ENCODE measurements around the gene SNX24. TPM values are rescaled to one million over a fixed set of nuclear protein-coding genes. Genes with fewer than 3 reads are reported as not detected.

SNX24 gene
- total and polyA plus RNA-seq, 9 of the 15 experiments (the other 6 are each of a cell fraction or from before 2014, with no cell fraction given), result 5.3 to 10.1 (median 7.9) TPM

GRCh38 chr5:122936088-122936487, 90.7 kb downstream of the SNX24 start:
- in situ Hi-C loops (cut with MboI), result no loop called here
- 56% methylated on average over 1 of the region's 1 CpG for WGBS (ENCODE audit: insufficient coverage, low coverage, missing lambda C conversion rate)
- CTCF ChIA-PET (ENCODE audit: low intra/inter-chr PET ratio), result no interaction called here
- H3K9me3 ChIP-seq (replicated peaks; ENCODE audit: control insufficient read depth, insufficient read depth, low read depth, low read length), result no peaks in the 10 kb centered on the region
- TF ChIP-seq SMARCA5 (IDR thresholded peaks at IDR 0.05) (no peak), NEUROD1 (IDR thresholded peaks at IDR 0.05; ENCODE audit: borderline replicate concordance, low read depth, low read length, partially characterized antibody) (no peak)
- TF ChIP-seq, protein P1, sequence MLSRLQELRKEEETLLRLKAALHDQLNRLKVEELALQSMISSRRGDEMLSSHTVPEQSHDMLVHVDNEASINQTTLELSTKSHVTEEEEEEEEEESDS (CRISPR knock-in tag; IDR thresholded peaks at IDR 0.05), result no peak
- no peak overlapping the region for H3K27ac ChIP-seq (ENCODE audit: extremely low read depth, low read depth, low read length)
- no peak for FAIRE-seq
- POLR2A ChIA-PET, result no interaction called here
- no peaks in the 10 kb centered on the region for H4K20me1 ChIP-seq (replicated peaks; ENCODE audit: control insufficient read depth, insufficient read depth, low read length)
- intact Hi-C loops (cut with micrococcal nuclease), result no loop called here
- DNase-seq (ENCODE audit: extremely low read depth in 1 of 4, low spot score in 3 of 4), result no peak
- no TSS peak for BruUV-seq (replicated peaks)
- no peaks in the 10 kb centered on the region for H3K79me2 ChIP-seq (ENCODE audit: control insufficient read depth, insufficient read depth, low read length)
- no peaks in the 10 kb centered on the region for H3K36me3 ChIP-seq (ENCODE audit: control insufficient read depth, insufficient read depth, low read length)
- H3K9ac ChIP-seq (ENCODE audit: insufficient read depth in 1 of 2, low read depth in 2 of 2, low read length in 2 of 2), result no peak overlapping the region
- no peak overlapping the region for H3K4me3 ChIP-seq
- ATAC-seq, result no peak
- H3K9me1 ChIP-seq (ENCODE audit: control insufficient read depth, insufficient read depth, low read length), result no peaks in the 10 kb centered on the region
- no peak overlapping the region for H2AFZ ChIP-seq (ENCODE audit: low read depth, low read length)
- no peak overlapping the region for H3K4me2 ChIP-seq (ENCODE audit: insufficient read depth, low read length)
- peaks cover 0 to 3% of the 10 kb centered on the region in 2 experiments; a peak in 1 of 5 replicates for H3K4me1 ChIP-seq (replicated peaks in 1 of 2; ENCODE audit: control insufficient read depth in 2 of 2, insufficient read depth in 2 of 2, low read length in 2 of 2)
- H3K27me3 ChIP-seq (ENCODE audit: control insufficient read depth in 2 of 2, insufficient read depth in 2 of 2, low read length in 2 of 2), result no peaks in the 10 kb centered on the region

DNA sequence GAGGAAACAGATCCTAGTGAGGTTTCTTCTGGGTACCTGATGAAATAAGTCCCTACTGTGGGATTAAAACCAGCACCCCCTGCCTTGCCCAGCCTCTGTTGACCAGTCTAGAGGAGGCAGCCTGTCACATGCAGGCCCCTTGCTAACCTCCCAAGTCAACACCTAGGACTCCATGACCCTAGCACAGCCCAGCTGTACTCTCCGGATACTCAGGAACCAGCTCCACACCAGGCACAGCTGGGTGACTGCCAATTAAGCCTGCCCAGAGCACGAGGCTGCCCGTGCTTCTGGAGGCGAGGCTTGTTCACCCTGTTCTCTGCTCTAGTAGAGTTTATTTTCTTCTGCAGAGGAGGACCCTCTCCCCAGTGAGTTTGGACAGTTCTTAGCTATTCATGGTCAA, 92.5 kb downstream of the SNX24 start:
- ChIA-PET CTCF (ENCODE audit: low intra/inter-chr PET ratio) (no interaction called here), POLR2A (no interaction called here)
- 52% methylated on average over 4 of the region's 4 CpGs for WGBS (ENCODE audit: insufficient coverage, low coverage, missing lambda C conversion rate)
- TF ChIP-seq EHMT2 (IDR thresholded peaks at IDR 0.05) (no peak), ZNF140 (CRISPR knock-in tag; IDR thresholded peaks at IDR 0.05) (no peak), ZFP30 (CRISPR knock-in tag; IDR thresholded peaks at IDR 0.05; ENCODE audit: borderline replicate concordance) (no peak), PCBP2 (IDR thresholded peaks at IDR 0.05; ENCODE audit: low read depth, low read length, poor library complexity, severe bottlenecking) (no peak), ZNF253 (CRISPR knock-in tag; conservative IDR thresholded peaks at IDR 0.05) (no peak), MAFG (tag; conservative IDR thresholded peaks at IDR 0.05) (no peak), CHCHD3 (CRISPR knock-in tag; IDR thresholded peaks at IDR 0.05) (no peak), PHF21A (IDR thresholded peaks at IDR 0.05; ENCODE audit: borderline replicate concordance, low read depth) (no peak), ZNF146 (CRISPR knock-in tag; IDR thresholded peaks at IDR 0.05; ENCODE audit: unreplicated experiment) (no peak)
- TF ChIP-seq, protein P2, sequence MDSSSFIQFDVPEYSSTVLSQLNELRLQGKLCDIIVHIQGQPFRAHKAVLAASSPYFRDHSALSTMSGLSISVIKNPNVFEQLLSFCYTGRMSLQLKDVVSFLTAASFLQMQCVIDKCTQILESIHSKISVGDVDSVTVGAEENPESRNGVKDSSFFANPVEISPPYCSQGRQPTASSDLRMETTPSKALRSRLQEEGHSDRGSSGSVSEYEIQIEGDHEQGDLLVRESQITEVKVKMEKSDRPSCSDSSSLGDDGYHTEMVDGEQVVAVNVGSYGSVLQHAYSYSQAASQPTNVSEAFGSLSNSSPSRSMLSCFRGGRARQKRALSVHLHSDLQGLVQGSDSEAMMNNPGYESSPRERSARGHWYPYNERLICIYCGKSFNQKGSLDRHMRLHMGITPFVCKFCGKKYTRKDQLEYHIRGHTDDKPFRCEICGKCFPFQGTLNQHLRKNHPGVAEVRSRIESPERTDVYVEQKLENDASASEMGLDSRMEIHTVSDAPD (CRISPR knock-in tag; IDR thresholded peaks at IDR 0.05), result no peak
- Histone ChIP-seq H3K79me2 (ENCODE audit: control insufficient read depth, insufficient read depth, low read length) (no peaks in the 10 kb centered on the region), H2AFZ (ENCODE audit: low read depth, low read length) (no peak overlapping the region), H3K27me3 (ENCODE audit: control insufficient read depth in 2 of 2, insufficient read depth in 2 of 2, low read length in 2 of 2) (no peaks in the 10 kb centered on the region), H3K9me3 (replicated peaks; ENCODE audit: control insufficient read depth, insufficient read depth, low read depth, low read length) (no peaks in the 10 kb centered on the region), H3K9ac (ENCODE audit: insufficient read depth in 1 of 2, low read depth in 2 of 2, low read length in 2 of 2) (no peak overlapping the region; a peak in 1 of 4 replicates), H3K4me2 (ENCODE audit: insufficient read depth, low read length) (no peak overlapping the region), H4K20me1 (replicated peaks; ENCODE audit: control insufficient read depth, insufficient read depth, low read length) (no peaks in the 10 kb centered on the region), H3K9me1 (ENCODE audit: control insufficient read depth, insufficient read depth, low read length) (no peaks in the 10 kb centered on the region), H3K4me3 (no peak overlapping the region), H3K4me1 (replicated peaks in 1 of 2; ENCODE audit: control insufficient read depth in 2 of 2, insufficient read depth in 2 of 2, low read length in 2 of 2) (peaks cover 0 to 15% of the 10 kb centered on the region in 2 experiments; a peak in 2 of 5 replicates), H3K36me3 (ENCODE audit: control insufficient read depth, insufficient read depth, low read length) (no peaks in the 10 kb centered on the region), H3K27ac (ENCODE audit: extremely low read depth, low read depth, low read length) (no peak overlapping the region)
- in situ Hi-C loops (cut with MboI) (no loop called here), intact Hi-C loops (cut with micrococcal nuclease) (no loop called here)
- DNase-seq (ENCODE audit: extremely low read depth in 1 of 4, low spot score in 3 of 4) (no peak), ATAC-seq (no peak; the same call in 2 of the 3 replicates), FAIRE-seq (no peak)
- BruUV-seq (replicated peaks), result no TSS peak
